Ovary (tissue), 3 donors: Measurements from ENCODE around the gene BARHL1.

Experiments used
- POLR2A ChIP-seq: fragments of 450-650 bp; IDR thresholded peaks from one replicate; pipeline ENCODE4 v1.6.1; 2017; ENCODE audit warnings: antibody characterized with exemption, mild to moderate bottlenecking, moderate library complexity
- TF ChIP-seq, protein P1 (sequence below), 3 donors: fragments of 450-650 bp in 2 of 3; fragments of 200-600 bp in 1 of 3; IDR thresholded peaks; one replicate each; pipeline versions ENCODE4 v1.5.1 to v1.8.0; 2016 to 2022; ENCODE audit warnings: antibody characterized with exemption in 3 of 3, mild to moderate bottlenecking in 1 of 3
- donor health status: DM: no; HTN: no; CAD: no.

DNA sequence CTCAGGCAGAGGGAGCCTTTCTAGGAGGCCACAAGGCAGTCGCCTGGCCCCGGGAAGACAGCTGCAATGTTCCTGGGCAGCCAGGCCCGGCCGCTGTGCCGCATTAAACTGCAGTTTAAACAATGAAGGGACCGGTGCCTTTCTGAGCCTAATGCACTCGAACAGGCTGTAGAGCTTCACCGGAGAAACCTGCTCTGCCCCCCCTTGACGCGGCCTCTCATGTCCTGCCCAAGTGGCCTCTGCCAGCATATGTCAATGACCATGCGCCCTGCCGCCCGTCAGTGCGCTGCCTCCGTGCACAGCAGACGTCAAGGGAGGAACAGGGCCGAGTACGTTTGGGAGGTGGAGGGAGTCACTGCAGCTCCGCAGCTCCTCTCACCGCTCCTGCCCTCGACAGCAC, 38.4 kb upstream of the BARHL1 start:
- TF ChIP-seq, protein P1, sequence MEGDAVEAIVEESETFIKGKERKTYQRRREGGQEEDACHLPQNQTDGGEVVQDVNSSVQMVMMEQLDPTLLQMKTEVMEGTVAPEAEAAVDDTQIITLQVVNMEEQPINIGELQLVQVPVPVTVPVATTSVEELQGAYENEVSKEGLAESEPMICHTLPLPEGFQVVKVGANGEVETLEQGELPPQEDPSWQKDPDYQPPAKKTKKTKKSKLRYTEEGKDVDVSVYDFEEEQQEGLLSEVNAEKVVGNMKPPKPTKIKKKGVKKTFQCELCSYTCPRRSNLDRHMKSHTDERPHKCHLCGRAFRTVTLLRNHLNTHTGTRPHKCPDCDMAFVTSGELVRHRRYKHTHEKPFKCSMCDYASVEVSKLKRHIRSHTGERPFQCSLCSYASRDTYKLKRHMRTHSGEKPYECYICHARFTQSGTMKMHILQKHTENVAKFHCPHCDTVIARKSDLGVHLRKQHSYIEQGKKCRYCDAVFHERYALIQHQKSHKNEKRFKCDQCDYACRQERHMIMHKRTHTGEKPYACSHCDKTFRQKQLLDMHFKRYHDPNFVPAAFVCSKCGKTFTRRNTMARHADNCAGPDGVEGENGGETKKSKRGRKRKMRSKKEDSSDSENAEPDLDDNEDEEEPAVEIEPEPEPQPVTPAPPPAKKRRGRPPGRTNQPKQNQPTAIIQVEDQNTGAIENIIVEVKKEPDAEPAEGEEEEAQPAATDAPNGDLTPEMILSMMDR (IDR thresholded peaks at IDR 0.05): no peak
- no peak for TF ChIP-seq POLR2A
